CD4-positive, alpha-beta T cell (primary cell): ENCODE data around the gene B4GALT4. TPM values are rescaled to one million over a fixed set of nuclear protein-coding genes. Genes with fewer than 3 reads are reported as not detected.

Source experiments
- ATAC-seq: fragments of 200-7000 bp; cut with Tn5 transposase; one replicate; pipeline ENCODE4 v1.10.0; 2022; ENCODE audit warnings: mild to moderate bottlenecking; ENCODE audit not compliant: poor library complexity
- CTCF ChIA-PET: fragments of 350-600 bp; sonication (Branson Sonifier 250); formaldehyde crosslinking; loops from one replicate; lab custom pipeline; 2021; ENCODE audit warnings: antibody characterized with exemption, inconsistent platforms; lab: Charles Lee
- POLR2A ChIA-PET: fragments of 350-600 bp; sonication (Branson Sonifier 250); formaldehyde crosslinking; loops from one replicate; lab custom pipeline; 2021; ENCODE audit warnings: antibody characterized with exemption, inconsistent platforms; lab: Charles Lee
- DNase-seq, 14 experiments: peaks; one replicate each; pipeline ENCODE4 v3.0.0-alpha.2; 2013 to 2020; ENCODE audit warnings: mixed read lengths in 2 of 14
- H3K27ac ChIP-seq, 2 donors: one replicate each; pipeline versions ENCODE4 v1.5.1 to v1.7.0; 2013; ENCODE audit warnings: low read length in 2 of 2, low read depth in 1 of 2, mild to moderate bottlenecking in 1 of 2
- H3K27me3 ChIP-seq, 2 experiments: 1 replicate in 1 of 2; 2 replicates in 1 of 2; pipeline versions ENCODE4 v1.6.1 to v1.7.0; 2013; ENCODE audit warnings: low read length in 2 of 2, control low read depth in 1 of 2, mild to moderate bottlenecking in 1 of 2, moderate library complexity in 1 of 2; ENCODE audit not compliant: insufficient read depth in 2 of 2, control insufficient read depth in 1 of 2
- H3K36me3 ChIP-seq: one replicate; pipeline ENCODE4 v1.6.1; 2013; ENCODE audit warnings: low read length, control low read depth; ENCODE audit not compliant: insufficient read depth
- H3K4me1 ChIP-seq: one replicate; pipeline ENCODE4 v1.6.1; 2013; ENCODE audit warnings: low read length, control low read depth; ENCODE audit not compliant: insufficient read depth
- H3K4me3 ChIP-seq: one replicate; pipeline ENCODE4 v1.5.1; 2013; ENCODE audit warnings: mild to moderate bottlenecking, low read length, moderate library complexity
- H3K9me3 ChIP-seq, 2 experiments: 1 replicate in 1 of 2; 2 replicates in 1 of 2; pipeline versions ENCODE4 v1.6.1 to v1.7.0; 2013; ENCODE audit warnings: low read length in 2 of 2, mild to moderate bottlenecking in 2 of 2, control low read depth in 1 of 2, moderate library complexity in 1 of 2; ENCODE audit not compliant: control insufficient read depth in 1 of 2, insufficient read depth in 1 of 2
- H3K27ac Mint-ChIP-seq: one replicate; pipeline ENCODE4 v1.8.0; 2020; ENCODE audit warnings: mixed read lengths
- H3K27me3 Mint-ChIP-seq: one replicate; pipeline ENCODE4 v1.8.0; 2021; ENCODE audit warnings: mixed read lengths
- H3K36me3 Mint-ChIP-seq: one replicate; pipeline ENCODE4 v1.8.0; 2021; ENCODE audit warnings: low read depth, mixed read lengths
- H3K4me1 Mint-ChIP-seq: one replicate; pipeline ENCODE4 v1.8.0; 2021; ENCODE audit warnings: low read depth, mixed read lengths
- H3K4me3 Mint-ChIP-seq: one replicate; pipeline ENCODE4 v1.8.0; 2020; ENCODE audit warnings: mild to moderate bottlenecking, mixed read lengths
- H3K9me3 Mint-ChIP-seq: one replicate; pipeline ENCODE4 v1.8.0; 2020; ENCODE audit warnings: mixed read lengths
- CTCF ChIP-seq: fragments of 200-600 bp; IDR thresholded peaks from one replicate; pipeline ENCODE4 v1.8.0; 2022; ENCODE audit warnings: antibody characterized with exemption, mild to moderate bottlenecking
- intact Hi-C, 2 experiments: fragments of 100-400 bp; cut with DNase I in 1 of 2; cut with micrococcal nuclease in 1 of 2; formaldehyde crosslinking; loops; one replicate each; pipeline versions ENCODE4 v1.15.1 to v1.9.0; 2023 to 2025; cut with DNase I, micrococcal nuclease
- total RNA-seq, 174 experiments: library from RNA in 2 of 174; stranded (reverse) in 2 of 174; gene quantifications; one replicate each; pipeline ENCODE4 v1.2.3 and lab custom pipeline; 2021 to 2026

B4GALT4 gene
- total RNA-seq, 2 experiments from 2014 or later = 26.2 to 29.5 TPM

GRCh38 chr3:119221779-119222320 lies 18.8 kb downstream of the B4GALT4 start:
- CTCF ChIA-PET = interaction anchor here (3.5 kb wide), 1 partner anchor 19 kb away, joined by 11 read pairs; the partner anchor contains the start of gene B4GALT4
- H3K4me3 Mint-ChIP-seq = no peak overlapping the region

GRCh38 chr3:119220970-119221667 lies 19.6 kb downstream of the B4GALT4 start:
- ChIA-PET POLR2A (interaction anchor here (1.0 to 3.4 kb wide), 2 partner anchors 20 to 1521 kb away, joined by 4 to 29 read pairs; partner anchors contain the start of genes B4GALT4, GTF2E1 and RABL3), CTCF (interaction anchor here (3.5 kb wide), 1 partner anchor 20 kb away, joined by 11 read pairs; the partner anchor contains the start of gene B4GALT4)
- H3K27ac Mint-ChIP-seq = peak overlapping the region; percentile 93
- peaks cover 74% of the 10 kb centered on the region for H3K4me1 Mint-ChIP-seq
- Histone ChIP-seq H3K4me1 (peaks cover 31% of the 10 kb centered on the region), H3K27me3 (no peaks in the 10 kb centered on the region), H3K4me3 (no peak overlapping the region), H3K9me3 (no peaks in the 10 kb centered on the region), H3K36me3 (peaks cover 82% of the 10 kb centered on the region), H3K27ac (no peak overlapping the region)
- TF ChIP-seq CTCF = no peak
- DNase-seq (no peak), ATAC-seq (no peak)
- no peaks in the 10 kb centered on the region for H3K9me3 Mint-ChIP-seq
- H3K27me3 Mint-ChIP-seq = no peaks in the 10 kb centered on the region
- H3K36me3 Mint-ChIP-seq = peaks cover 84% of the 10 kb centered on the region
- intact Hi-C loops = loop anchor here in 1 of 2 experiments (10.0 kb wide), 1 partner anchor 266 kb away; no protein-coding TSS in a partner anchor
- H3K4me3 Mint-ChIP-seq = no peak overlapping the region

More at GRCh38 chr3:119221779-119222320, 18.8 kb downstream of the B4GALT4 start:
- Histone ChIP-seq H3K4me3 (no peak overlapping the region), H3K27me3 (no peaks in the 10 kb centered on the region), H3K4me1 (peaks cover 31% of the 10 kb centered on the region), H3K27ac (no peak overlapping the region), H3K9me3 (no peaks in the 10 kb centered on the region), H3K36me3 (peaks cover 83% of the 10 kb centered on the region)
- peaks cover 84% of the 10 kb centered on the region for H3K36me3 Mint-ChIP-seq
- DNase-seq (no peak), ATAC-seq (no peak)
- H3K4me1 Mint-ChIP-seq = peaks cover 81% of the 10 kb centered on the region
- intact Hi-C loops = loop anchor here in 1 of 2 experiments (10.0 kb wide), 1 partner anchor 267 kb away; no protein-coding TSS in a partner anchor
- POLR2A ChIA-PET = interaction anchor here (1.0 to 3.4 kb wide), 2 partner anchors 19 to 1521 kb away, joined by 4 to 29 read pairs; partner anchors contain the start of genes B4GALT4, GTF2E1 and RABL3
- H3K27ac Mint-ChIP-seq = peak overlapping the region; percentile 93
- H3K27me3 Mint-ChIP-seq = no peaks in the 10 kb centered on the region
- no peaks in the 10 kb centered on the region for H3K9me3 Mint-ChIP-seq
- no peak for TF ChIP-seq CTCF

- Histone ChIP-seq H3K36me3 (peaks cover 85% of the 10 kb centered on the region), H3K27me3 (no peaks in the 10 kb centered on the region), H3K9me3 (no peaks in the 10 kb centered on the region), H3K4me1 (peaks cover 27% of the 10 kb centered on the region), H3K27ac (peak overlapping the region in 1 of 2 donors; percentile 44), H3K4me3 (no peak overlapping the region)
- H3K4me1 Mint-ChIP-seq = peaks cover 78% of the 10 kb centered on the region
- H3K27me3 Mint-ChIP-seq = no peaks in the 10 kb centered on the region
- no peak for TF ChIP-seq CTCF
- H3K27ac Mint-ChIP-seq = peak overlapping the region; percentile 93
- no peaks in the 10 kb centered on the region for H3K9me3 Mint-ChIP-seq
- DNase-seq (no peak), ATAC-seq (no peak)
- peaks cover 90% of the 10 kb centered on the region for H3K36me3 Mint-ChIP-seq
- intact Hi-C loops = loop anchor here in 1 of 2 experiments (10.0 kb wide), 1 partner anchor 265 kb away; no protein-coding TSS in a partner anchor
- CTCF ChIA-PET = interaction anchor here (1.2 to 1.9 kb wide), 2 partner anchors 21 to 132 kb away, joined by 4 to 6 read pairs; no protein-coding TSS in a partner anchor
- peak overlapping the region; percentile 22 for H3K4me3 Mint-ChIP-seq
- POLR2A ChIA-PET = interaction anchor here (1.2 to 3.4 kb wide), 6 partner anchors 15 to 243 kb away, joined by 4 to 29 read pairs (median 7); partner anchors contain the start of genes ARHGAP31, B4GALT4 and TMEM39A
These were observed 20.5 kb downstream of the B4GALT4 start for GRCh38 chr3:119220198-119220597.
